Endothelial cell of umbilical vein (primary cell): ENCODE measurements around the gene ZMAT5.

Experiments
- EZH2 ChIP-seq: IDR thresholded peaks from 2 replicates; pipeline ENCODE4 v1.6.1; 2012; ENCODE audit warnings: borderline replicate concordance, low read depth, mild to moderate bottlenecking, moderate library complexity, low read length, inconsistent platforms; ENCODE audit not compliant: severe bottlenecking
- FOS ChIP-seq: IDR thresholded peaks from 2 replicates; pipeline ENCODE4 v1.6.1; 2011; ENCODE audit warnings: mild to moderate bottlenecking, low read length, moderate library complexity, borderline replicate concordance; ENCODE audit not compliant: insufficient read depth
- JUN ChIP-seq: IDR thresholded peaks from 2 replicates; pipeline ENCODE4 v1.6.1; 2011; ENCODE audit warnings: borderline replicate concordance, low read depth; ENCODE audit not compliant: insufficient read length, insufficient read depth
- MYC ChIP-seq: IDR thresholded peaks from one replicate; pipeline ENCODE4 v1.6.1; 2011; ENCODE audit warnings: mild to moderate bottlenecking, low read depth, low read length
- POLR2A ChIP-seq: IDR thresholded peaks from 2 replicates; pipeline ENCODE4 v1.6.1; 2012; ENCODE audit warnings: low read depth, mild to moderate bottlenecking, control low read depth, low read length
- POLR2AphosphoS5 ChIP-seq: IDR thresholded peaks from 2 replicates; pipeline ENCODE4 v1.6.1; 2012; ENCODE audit warnings: low read depth, mild to moderate bottlenecking, control low read depth, low read length, moderate library complexity; ENCODE audit not compliant: insufficient read depth
- TF ChIP-seq, protein P1 (sequence below), 2 donors: IDR thresholded peaks; 1 replicate in 1 of 2; 2 replicates in 1 of 2; pipeline ENCODE4 v1.5.1; 2011; ENCODE audit warnings: low read length in 2 of 2, mild to moderate bottlenecking in 2 of 2, moderate library complexity in 2 of 2, control low read depth in 1 of 2, inconsistent platforms in 1 of 2, low read depth in 1 of 2; ENCODE audit not compliant: insufficient read depth in 1 of 2; ENCODE audit errors: extremely low read depth in 1 of 2
- TF ChIP-seq, protein P2 (sequence below): IDR thresholded peaks from 2 replicates; pipeline ENCODE4 v1.6.1; 2011; ENCODE audit not compliant: insufficient read depth, insufficient read length

DNA sequence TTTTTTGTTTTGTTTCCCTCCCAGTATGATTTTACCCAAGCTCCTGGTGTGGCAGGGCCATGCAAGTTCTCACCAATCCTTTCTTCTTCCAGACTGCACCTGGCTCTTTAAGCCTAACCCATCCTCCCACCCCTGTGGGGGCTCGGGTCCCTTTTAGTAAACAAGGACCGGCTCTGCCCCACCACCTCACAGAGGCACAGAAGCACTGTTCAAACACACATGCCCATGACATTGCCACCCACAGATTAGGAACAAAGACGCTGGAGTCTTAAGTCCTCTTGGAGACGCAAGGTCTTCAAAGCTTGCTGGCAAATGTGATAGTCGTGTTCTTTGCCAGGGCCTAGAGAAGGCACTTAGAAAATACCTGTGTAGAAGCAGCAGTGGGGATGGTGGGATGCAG is 19.2 kb upstream of the ZMAT5 start:
- TF ChIP-seq, protein P1, sequence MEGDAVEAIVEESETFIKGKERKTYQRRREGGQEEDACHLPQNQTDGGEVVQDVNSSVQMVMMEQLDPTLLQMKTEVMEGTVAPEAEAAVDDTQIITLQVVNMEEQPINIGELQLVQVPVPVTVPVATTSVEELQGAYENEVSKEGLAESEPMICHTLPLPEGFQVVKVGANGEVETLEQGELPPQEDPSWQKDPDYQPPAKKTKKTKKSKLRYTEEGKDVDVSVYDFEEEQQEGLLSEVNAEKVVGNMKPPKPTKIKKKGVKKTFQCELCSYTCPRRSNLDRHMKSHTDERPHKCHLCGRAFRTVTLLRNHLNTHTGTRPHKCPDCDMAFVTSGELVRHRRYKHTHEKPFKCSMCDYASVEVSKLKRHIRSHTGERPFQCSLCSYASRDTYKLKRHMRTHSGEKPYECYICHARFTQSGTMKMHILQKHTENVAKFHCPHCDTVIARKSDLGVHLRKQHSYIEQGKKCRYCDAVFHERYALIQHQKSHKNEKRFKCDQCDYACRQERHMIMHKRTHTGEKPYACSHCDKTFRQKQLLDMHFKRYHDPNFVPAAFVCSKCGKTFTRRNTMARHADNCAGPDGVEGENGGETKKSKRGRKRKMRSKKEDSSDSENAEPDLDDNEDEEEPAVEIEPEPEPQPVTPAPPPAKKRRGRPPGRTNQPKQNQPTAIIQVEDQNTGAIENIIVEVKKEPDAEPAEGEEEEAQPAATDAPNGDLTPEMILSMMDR (IDR thresholded peaks at IDR 0.05; ENCODE audit: extremely low read depth in 1 of 2, insufficient read depth in 1 of 2, low read depth in 1 of 2, low read length in 2 of 2) = no peak
- no peak for TF ChIP-seq EZH2
- no peak for TF ChIP-seq POLR2A
- TF ChIP-seq POLR2AphosphoS5 = no peak
- TF ChIP-seq, protein P2, sequence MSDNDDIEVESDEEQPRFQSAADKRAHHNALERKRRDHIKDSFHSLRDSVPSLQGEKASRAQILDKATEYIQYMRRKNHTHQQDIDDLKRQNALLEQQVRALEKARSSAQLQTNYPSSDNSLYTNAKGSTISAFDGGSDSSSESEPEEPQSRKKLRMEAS = no peak
- TF ChIP-seq MYC = no peak
- no peak for TF ChIP-seq FOS
- no peak for TF ChIP-seq JUN
